HCT116 (cell line): ENCODE results near the gene PIWIL4.

Experiments
- CBX3 ChIP-seq: IDR thresholded peaks from 2 replicates; pipeline ENCODE4 v1.6.1; 2012; ENCODE audit warnings: low read depth
- POLR2A ChIP-seq: IDR thresholded peaks from 2 replicates; pipeline ENCODE4 v1.7.0; 2011; ENCODE audit warnings: borderline replicate concordance; ENCODE audit not compliant: insufficient read depth, insufficient read length; ENCODE audit errors: extremely low read depth
- POLR2AphosphoS5 ChIP-seq: IDR thresholded peaks from 2 replicates; pipeline ENCODE4 v1.6.1; 2011; ENCODE audit warnings: mild to moderate bottlenecking, low read depth, low read length, moderate library complexity
- RAD21 ChIP-seq: IDR thresholded peaks from 2 replicates; pipeline ENCODE4 v1.6.1; 2012; ENCODE audit warnings: low read depth, mild to moderate bottlenecking
- SIN3A ChIP-seq: IDR thresholded peaks from 2 replicates; pipeline ENCODE4 v1.6.1; 2012; ENCODE audit warnings: low read depth
- SRF ChIP-seq: IDR thresholded peaks from 2 replicates; pipeline ENCODE4 v1.6.1; 2012; ENCODE audit warnings: low read depth
- ZNF274 ChIP-seq: fragments of 200-500 bp; sonication (Bioruptor generic); IDR thresholded peaks from 2 replicates; pipeline ENCODE4 v1.6.1; 2014; ENCODE audit warnings: mild to moderate bottlenecking, low read depth, low read length, inconsistent platforms
- TF ChIP-seq, protein P1 (sequence below), 3 experiments: fragments of 200-600 bp in 1 of 3; sonication (generic) in 1 of 3; IDR thresholded peaks in 2 of 3; conservative IDR thresholded peaks in 1 of 3; 2 replicates each; pipeline ENCODE4 v1.5.1; 2012 to 2017; ENCODE audit warnings: low read depth in 2 of 3, low read length in 2 of 3, antibody characterized with exemption in 1 of 3, borderline replicate concordance in 1 of 3, control low read depth in 1 of 3, mild to moderate bottlenecking in 1 of 3, mixed read lengths in 1 of 3, mixed run types in 1 of 3, moderate library complexity in 1 of 3; ENCODE audit not compliant: insufficient read depth in 1 of 3
- TF ChIP-seq, protein P2 (sequence below): IDR thresholded peaks from 2 replicates; pipeline ENCODE4 v1.6.1; 2012

DNA sequence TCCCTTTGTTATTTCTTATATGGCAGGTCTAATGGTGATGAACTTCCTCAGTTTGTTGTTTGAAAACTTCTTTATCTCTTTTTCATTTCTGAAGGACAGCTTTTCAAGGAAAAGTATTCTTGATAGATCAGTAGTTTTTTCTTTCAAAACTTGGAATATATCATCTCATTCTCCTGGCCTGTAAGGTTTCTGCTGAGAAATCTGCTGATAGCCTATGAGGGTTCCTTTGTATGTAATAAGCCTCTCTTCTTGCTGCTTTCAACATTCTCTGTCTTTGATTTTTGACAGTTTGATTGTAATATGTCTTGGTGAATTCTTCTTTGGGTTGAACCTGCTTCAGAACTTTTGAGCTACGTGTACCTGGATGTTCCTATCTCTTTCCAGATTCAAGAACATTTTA lies 46.0 kb downstream of the PIWIL4 start:
- peak; percentile 75; the same call in 1 of the 2 replicates for TF ChIP-seq CBX3
- no peak for TF ChIP-seq POLR2A
- TF ChIP-seq, protein P1, sequence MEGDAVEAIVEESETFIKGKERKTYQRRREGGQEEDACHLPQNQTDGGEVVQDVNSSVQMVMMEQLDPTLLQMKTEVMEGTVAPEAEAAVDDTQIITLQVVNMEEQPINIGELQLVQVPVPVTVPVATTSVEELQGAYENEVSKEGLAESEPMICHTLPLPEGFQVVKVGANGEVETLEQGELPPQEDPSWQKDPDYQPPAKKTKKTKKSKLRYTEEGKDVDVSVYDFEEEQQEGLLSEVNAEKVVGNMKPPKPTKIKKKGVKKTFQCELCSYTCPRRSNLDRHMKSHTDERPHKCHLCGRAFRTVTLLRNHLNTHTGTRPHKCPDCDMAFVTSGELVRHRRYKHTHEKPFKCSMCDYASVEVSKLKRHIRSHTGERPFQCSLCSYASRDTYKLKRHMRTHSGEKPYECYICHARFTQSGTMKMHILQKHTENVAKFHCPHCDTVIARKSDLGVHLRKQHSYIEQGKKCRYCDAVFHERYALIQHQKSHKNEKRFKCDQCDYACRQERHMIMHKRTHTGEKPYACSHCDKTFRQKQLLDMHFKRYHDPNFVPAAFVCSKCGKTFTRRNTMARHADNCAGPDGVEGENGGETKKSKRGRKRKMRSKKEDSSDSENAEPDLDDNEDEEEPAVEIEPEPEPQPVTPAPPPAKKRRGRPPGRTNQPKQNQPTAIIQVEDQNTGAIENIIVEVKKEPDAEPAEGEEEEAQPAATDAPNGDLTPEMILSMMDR (IDR thresholded peaks at IDR 0.05 in 2 of 3, conservative IDR thresholded peaks at IDR 0.05 in 1 of 3; ENCODE audit: borderline replicate concordance in 1 of 3, insufficient read depth in 1 of 3, low read depth in 2 of 3, low read length in 2 of 3) = no peak
- TF ChIP-seq, protein P2, sequence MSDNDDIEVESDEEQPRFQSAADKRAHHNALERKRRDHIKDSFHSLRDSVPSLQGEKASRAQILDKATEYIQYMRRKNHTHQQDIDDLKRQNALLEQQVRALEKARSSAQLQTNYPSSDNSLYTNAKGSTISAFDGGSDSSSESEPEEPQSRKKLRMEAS = no peak
- TF ChIP-seq RAD21 = no peak
- TF ChIP-seq SIN3A = no peak
- TF ChIP-seq SRF = no peak
- no peak for TF ChIP-seq POLR2AphosphoS5
- no peak for TF ChIP-seq ZNF274
